Measurements from ENCODE around the gene SLC38A4. TPM values are rescaled to one million over a fixed set of nuclear protein-coding genes. Genes with fewer than 3 reads are reported as not detected.

SLC38A4 gene
- total RNA-seq, 3 donors from 2014 or later = 0.15 to 0.33 TPM; not detected in 1

GRCh38 chr12:46763230-46763629 lies 62.6 kb downstream of the SLC38A4 start:
- Histone ChIP-seq H3K27ac (no peak overlapping the region), H3K4me1 (no peaks in the 10 kb centered on the region), H3K27me3 (no peaks in the 10 kb centered on the region), H3K9me3 (peaks cover 7 to 19% of the 10 kb centered on the region in 2 donors), H3K36me3 (peaks cover 4% of the 10 kb centered on the region), H3K4me3 (no peak overlapping the region)
- intact Hi-C loops (cut with DNase I; ENCODE audit: low total_unique reads) = no loop called here
- TF ChIP-seq POLR2AphosphoS5 (IDR thresholded peaks at IDR 0.05) (no peak), CTCF (IDR thresholded peaks at IDR 0.05) (no peak), POLR2A (IDR thresholded peaks at IDR 0.05) (no peak)
- no peak for DNase-seq (ENCODE audit: low spot score in 2 of 2)

GRCh38 chr12:46754550-46754949 lies 71.2 kb downstream of the SLC38A4 start:
- H3K27me3 ChIP-seq = no peaks in the 10 kb centered on the region
- H3K9me3 ChIP-seq = peaks cover 17 to 18% of the 10 kb centered on the region in 2 donors
- no peaks in the 10 kb centered on the region for H3K36me3 ChIP-seq
- H3K27ac ChIP-seq = no peak overlapping the region
- intact Hi-C loops (cut with DNase I; ENCODE audit: low total_unique reads) = no loop called here
- no peaks in the 10 kb centered on the region for H3K4me1 ChIP-seq
- H3K4me3 ChIP-seq = no peak overlapping the region
- DNase-seq (ENCODE audit: low spot score in 2 of 2) = no peak
- TF ChIP-seq CTCF (IDR thresholded peaks at IDR 0.05) (no peak), POLR2A (IDR thresholded peaks at IDR 0.05) (no peak), POLR2AphosphoS5 (IDR thresholded peaks at IDR 0.05) (no peak)

DNA sequence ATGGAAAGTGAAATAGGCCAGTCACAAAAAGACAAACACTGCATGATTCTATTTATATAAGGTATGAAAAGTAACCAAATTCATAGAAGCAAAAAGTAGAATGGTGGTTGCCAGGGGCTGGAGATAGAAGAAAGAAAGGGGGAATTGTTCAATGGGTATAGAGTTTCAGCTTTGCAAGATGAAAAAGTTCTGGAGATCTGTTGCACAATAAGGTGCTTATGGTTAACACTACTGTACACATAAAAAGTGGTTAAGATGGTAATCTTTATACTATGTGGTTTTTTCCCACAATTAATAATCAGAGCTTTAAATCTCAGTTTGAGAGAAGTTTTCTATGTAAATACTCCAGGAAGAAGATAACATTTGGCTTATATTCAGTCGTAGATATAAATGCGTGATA lies 73.4 kb downstream of the SLC38A4 start:
- no peak for DNase-seq (ENCODE audit: low spot score in 2 of 2)
- intact Hi-C loops (cut with DNase I; ENCODE audit: low total_unique reads) = no loop called here
- no peak overlapping the region for H3K27ac ChIP-seq
- no peaks in the 10 kb centered on the region for H3K36me3 ChIP-seq
- TF ChIP-seq POLR2AphosphoS5 (IDR thresholded peaks at IDR 0.05) (no peak), POLR2A (IDR thresholded peaks at IDR 0.05) (no peak)
- peaks cover 13 to 16% of the 10 kb centered on the region in 2 donors for H3K9me3 ChIP-seq
- no peaks in the 10 kb centered on the region for H3K4me1 ChIP-seq
- no peak overlapping the region for H3K4me3 ChIP-seq
- H3K27me3 ChIP-seq = no peaks in the 10 kb centered on the region

DNA sequence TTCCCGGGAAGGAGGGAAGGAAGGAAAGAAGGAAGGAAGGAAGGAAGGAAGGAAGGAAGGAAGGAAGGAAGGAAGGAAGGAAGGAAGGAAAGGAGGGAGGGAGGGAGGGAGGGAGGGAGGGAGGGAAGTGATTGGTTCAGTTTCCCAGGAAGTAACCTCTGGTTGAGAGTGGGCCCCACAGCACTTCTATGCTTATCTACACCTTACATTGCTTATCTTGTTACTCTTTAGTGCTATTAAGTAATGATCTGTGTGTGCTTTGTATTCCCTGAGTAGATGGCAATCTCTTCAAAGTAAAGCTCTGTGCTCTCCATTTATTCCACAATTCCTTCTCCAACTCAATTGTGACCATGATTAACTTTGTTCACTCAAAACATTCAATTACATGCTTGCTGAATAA lies 74.6 kb downstream of the SLC38A4 start:
- TF ChIP-seq POLR2AphosphoS5 (IDR thresholded peaks at IDR 0.05) = no peak
- TF ChIP-seq POLR2A (IDR thresholded peaks at IDR 0.05) = no peak
- TF ChIP-seq CTCF (IDR thresholded peaks at IDR 0.05) = no peak
- no peak for DNase-seq (ENCODE audit: low spot score in 2 of 2)
- H3K27ac ChIP-seq = no peak overlapping the region
- peaks cover 10 to 16% of the 10 kb centered on the region in 2 donors for H3K9me3 ChIP-seq
- H3K36me3 ChIP-seq = no peaks in the 10 kb centered on the region
- H3K4me1 ChIP-seq = no peaks in the 10 kb centered on the region
- intact Hi-C loops (cut with DNase I; ENCODE audit: low total_unique reads) = no loop called here
- no peak overlapping the region for H3K4me3 ChIP-seq
- H3K27me3 ChIP-seq = no peaks in the 10 kb centered on the region

- TF ChIP-seq POLR2A (IDR thresholded peaks at IDR 0.05) (no peak), CTCF (IDR thresholded peaks at IDR 0.05) (no peak), POLR2AphosphoS5 (IDR thresholded peaks at IDR 0.05) (no peak)
- intact Hi-C loops (cut with DNase I; ENCODE audit: low total_unique reads) = no loop called here
These were observed 76.5 kb downstream of the SLC38A4 start for GRCh38 chr12:46749322-46749721.

DNA sequence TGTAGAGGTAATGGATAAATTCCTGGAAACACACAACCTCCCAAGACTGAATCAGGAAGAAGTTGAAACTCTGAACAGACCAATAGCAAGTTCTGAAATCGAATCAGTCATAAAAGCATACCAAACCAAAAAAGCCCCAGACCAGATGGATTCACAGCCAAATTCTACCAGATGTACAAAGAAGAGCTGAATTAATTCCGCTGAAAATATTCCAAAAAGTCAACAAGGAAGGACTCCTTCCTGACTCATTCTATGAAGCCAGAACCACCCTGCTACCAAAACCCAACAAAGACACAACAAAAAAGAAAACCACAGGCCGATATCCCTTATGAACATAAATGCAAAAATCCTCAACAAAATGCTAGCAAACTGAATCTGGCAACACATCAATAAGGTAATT lies 81.5 kb downstream of the SLC38A4 start:
- no peak overlapping the region for H3K4me3 ChIP-seq
- no peak for DNase-seq (ENCODE audit: low spot score in 2 of 2)
- intact Hi-C loops (cut with DNase I; ENCODE audit: low total_unique reads) = no loop called here
- no peaks in the 10 kb centered on the region for H3K27me3 ChIP-seq
- H3K9me3 ChIP-seq = peaks cover 10 to 13% of the 10 kb centered on the region in 2 donors
- no peak for TF ChIP-seq CTCF (IDR thresholded peaks at IDR 0.05)
- no peak for TF ChIP-seq POLR2A (IDR thresholded peaks at IDR 0.05)
- no peak for TF ChIP-seq POLR2AphosphoS5 (IDR thresholded peaks at IDR 0.05)
- H3K36me3 ChIP-seq = no peaks in the 10 kb centered on the region
- H3K27ac ChIP-seq = no peak overlapping the region
- H3K4me1 ChIP-seq = no peaks in the 10 kb centered on the region

More at GRCh38 chr12:46749322-46749721, 76.5 kb downstream of the SLC38A4 start:
- H3K36me3 ChIP-seq = no peaks in the 10 kb centered on the region
- H3K27ac ChIP-seq = no peak overlapping the region
- DNase-seq (ENCODE audit: low spot score in 2 of 2) = no peak
- H3K9me3 ChIP-seq = peaks cover 10 to 16% of the 10 kb centered on the region in 2 donors
- no peak overlapping the region for H3K4me3 ChIP-seq
- H3K27me3 ChIP-seq = no peaks in the 10 kb centered on the region
- H3K4me1 ChIP-seq = no peaks in the 10 kb centered on the region

Measured in breast epithelium (tissue), 4 donors.